Prostate gland (tissue), 2 donors: ENCODE measurements around the gene C19orf44.

Source experiments
- POLR2AphosphoS5 ChIP-seq: sonication (generic); formaldehyde crosslinking; IDR thresholded peaks from one replicate; pipeline ENCODE4 v1.6.1; 2017; ENCODE audit warnings: antibody characterized with exemption
- TF ChIP-seq, protein P1 (sequence below), 4 experiments: fragments of 200-600 bp in 2 of 4; fragments of 450-650 bp in 2 of 4; sonication (generic) in 2 of 4; IDR thresholded peaks; 1 replicate in 3 of 4; 2 replicates in 1 of 4; pipeline ENCODE4 v1.5.1; 2016 to 2019; ENCODE audit warnings: antibody characterized with exemption in 4 of 4, mild to moderate bottlenecking in 2 of 4, moderate library complexity in 2 of 4

- TF ChIP-seq, protein P1, sequence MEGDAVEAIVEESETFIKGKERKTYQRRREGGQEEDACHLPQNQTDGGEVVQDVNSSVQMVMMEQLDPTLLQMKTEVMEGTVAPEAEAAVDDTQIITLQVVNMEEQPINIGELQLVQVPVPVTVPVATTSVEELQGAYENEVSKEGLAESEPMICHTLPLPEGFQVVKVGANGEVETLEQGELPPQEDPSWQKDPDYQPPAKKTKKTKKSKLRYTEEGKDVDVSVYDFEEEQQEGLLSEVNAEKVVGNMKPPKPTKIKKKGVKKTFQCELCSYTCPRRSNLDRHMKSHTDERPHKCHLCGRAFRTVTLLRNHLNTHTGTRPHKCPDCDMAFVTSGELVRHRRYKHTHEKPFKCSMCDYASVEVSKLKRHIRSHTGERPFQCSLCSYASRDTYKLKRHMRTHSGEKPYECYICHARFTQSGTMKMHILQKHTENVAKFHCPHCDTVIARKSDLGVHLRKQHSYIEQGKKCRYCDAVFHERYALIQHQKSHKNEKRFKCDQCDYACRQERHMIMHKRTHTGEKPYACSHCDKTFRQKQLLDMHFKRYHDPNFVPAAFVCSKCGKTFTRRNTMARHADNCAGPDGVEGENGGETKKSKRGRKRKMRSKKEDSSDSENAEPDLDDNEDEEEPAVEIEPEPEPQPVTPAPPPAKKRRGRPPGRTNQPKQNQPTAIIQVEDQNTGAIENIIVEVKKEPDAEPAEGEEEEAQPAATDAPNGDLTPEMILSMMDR (IDR thresholded peaks at IDR 0.05): no peak
- TF ChIP-seq POLR2AphosphoS5: no peak
Measured at GRCh38 chr19:16531380-16531669, 35.1 kb downstream of the C19orf44 start.
